HG02884 (cell line): ENCODE measurements around the gene ALLC.

ENCODE experiments used
- ATAC-seq: cut with Tn5 transposase; IDR thresholded peaks from one replicate; pipeline ENCODE4 v1.9.1; 2021; ENCODE audit warnings: mild to moderate bottlenecking, moderate library complexity; ENCODE audit not compliant: unreplicated experiment

ALLC gene

DNA sequence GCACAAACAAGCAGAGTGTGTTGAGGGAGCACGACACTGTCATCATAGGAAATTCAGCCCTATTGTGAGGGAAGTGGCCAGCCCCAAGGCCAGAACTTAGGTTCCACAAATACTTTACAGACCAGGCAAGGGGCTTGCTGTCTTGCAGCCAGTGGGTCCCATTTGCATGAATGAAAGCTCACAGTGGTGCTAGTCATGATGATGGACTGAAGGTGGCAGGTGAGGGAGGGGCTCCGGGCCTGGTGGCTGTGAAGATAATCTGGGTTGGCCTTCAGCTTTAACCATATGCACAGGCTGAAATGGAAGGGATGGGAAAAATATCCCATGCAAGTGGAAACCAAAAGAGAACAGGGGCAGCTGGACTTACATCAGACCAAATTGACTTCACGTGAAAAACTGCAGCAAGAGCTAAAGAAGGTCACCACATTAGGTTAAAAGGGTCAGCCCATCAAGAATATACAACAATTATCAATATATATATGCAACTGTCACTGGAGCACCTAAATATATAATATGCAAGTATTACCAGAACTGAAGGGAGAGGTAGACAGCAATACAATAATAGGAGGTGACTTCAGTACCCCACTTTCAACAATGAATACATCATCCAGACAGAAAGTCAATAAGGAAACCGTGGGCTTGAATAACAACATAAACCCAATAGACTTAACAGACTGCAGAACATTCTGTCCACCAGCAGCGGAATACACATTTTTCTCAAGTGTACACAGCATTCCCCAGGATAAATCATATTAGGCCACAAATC, 84.9 kb downstream of the ALLC start:
- no peak for ATAC-seq

DNA sequence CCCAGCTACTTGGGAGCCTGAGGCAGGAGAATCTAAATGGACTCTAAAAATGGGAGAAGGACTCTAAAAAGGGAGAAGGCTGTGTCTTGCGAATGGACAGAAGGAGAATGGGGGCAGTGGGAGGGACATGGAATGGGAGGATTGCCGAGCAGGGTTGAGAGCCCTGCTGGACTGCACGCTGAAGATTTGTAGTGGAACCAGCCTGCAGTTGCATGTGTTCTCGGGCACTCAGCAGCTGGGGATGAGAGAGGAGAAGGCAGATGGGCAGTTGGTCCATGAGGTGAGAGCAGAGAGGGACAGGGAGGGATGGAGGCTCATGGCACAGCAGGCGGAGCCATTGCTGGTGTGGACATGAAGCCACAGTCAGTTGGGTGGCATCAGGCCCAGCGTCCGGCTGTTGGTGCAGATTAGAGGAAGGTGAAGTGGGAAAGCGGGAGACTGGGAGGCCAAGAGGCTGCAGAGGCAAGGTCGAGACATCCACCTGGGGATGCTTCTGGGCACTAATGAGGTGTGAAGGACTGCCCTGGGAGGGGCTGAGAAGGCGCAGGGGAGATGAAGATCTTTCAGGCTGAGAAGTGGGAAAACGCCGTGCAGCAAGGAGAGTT, 86.1 kb downstream of the ALLC start:
- ATAC-seq: no peak

DNA sequence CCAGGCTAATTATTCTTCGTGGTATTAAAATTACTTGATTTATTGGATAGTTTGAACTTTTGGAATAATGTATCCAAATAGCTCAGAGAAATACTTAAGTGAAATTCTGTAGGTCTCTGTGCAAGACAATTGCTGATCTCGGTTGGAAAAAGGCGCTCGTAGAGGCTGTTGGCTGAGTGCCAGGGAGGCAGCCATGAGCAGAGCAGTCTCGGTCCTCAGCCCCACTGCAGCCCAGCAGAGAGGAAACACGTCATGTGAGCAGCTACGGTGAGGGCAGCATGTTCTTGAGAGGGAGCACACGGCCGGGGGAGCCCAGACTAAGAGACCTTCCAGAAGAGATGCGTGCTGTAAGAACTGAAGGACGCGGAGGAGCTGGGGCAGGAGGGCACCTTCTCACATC, 87.9 kb downstream of the ALLC start:
- no peak for ATAC-seq

DNA sequence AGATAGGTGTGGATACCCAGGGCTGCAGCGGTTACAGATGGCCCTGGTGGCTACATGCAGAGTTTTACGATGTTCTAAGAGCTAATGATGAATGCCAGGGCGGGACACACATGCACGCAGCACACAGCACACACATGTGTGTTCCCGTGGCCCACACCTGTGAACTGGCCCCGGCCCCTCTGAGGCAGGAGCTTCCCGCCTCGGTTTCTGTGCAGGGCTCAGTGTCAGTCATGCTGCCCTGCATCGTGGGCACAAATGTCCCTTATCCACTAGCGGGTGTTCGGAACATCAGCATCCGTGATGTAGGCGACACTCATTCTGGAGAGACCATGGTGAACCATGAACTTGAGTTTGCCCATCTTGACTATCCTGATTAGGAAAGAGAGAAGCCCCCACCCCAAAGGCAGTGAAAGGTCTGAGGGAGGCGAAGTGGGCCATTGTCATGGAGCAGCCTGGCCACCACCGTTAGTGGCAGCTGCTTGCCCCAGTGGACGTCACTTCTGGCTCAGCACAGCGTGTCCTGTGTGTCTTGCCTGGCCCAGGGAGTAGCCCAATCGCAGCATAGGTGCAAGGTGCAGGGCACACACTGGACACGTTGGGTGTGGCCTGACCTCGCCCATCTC, 89.1 kb downstream of the ALLC start:
- no peak for ATAC-seq

DNA sequence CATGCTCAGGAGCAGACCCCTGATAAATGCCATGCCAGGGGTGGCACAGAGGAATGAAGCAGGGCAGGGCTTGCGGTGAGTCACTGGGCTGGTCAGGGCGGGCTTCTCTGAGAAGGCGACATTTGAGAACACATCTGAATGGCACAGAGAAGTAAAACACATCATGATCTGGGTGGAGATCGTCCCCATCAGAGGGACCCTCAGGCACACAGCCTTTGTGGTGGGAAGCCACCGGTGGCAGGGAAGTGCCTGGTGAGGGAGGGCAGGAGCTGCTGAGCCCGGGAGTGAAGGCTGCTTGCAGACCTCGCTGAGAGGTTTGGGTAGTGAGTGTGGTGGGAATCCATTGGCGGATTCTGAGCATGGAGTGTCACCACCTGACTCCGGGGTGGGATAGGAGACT, 89.8 kb downstream of the ALLC start:
- no peak for ATAC-seq

DNA sequence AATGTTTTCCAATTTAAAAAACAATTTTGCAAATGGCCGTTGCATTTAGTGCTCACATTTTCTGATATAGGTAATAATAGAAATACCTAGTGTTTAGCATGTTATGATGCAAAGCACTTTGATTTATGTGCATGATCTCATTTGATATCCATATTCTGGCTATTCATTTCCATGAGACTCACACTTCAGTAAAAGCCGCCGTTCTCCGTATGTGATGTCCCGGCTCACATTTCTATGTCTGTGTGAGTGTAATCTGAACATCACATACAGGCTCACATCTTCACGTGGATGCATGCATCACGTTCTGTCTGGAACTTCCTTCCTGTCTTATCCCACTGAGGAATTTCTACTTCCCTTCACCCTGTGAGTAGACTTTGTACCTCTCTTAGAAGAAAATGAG, 91.2 kb downstream of the ALLC start:
- no peak for ATAC-seq

DNA sequence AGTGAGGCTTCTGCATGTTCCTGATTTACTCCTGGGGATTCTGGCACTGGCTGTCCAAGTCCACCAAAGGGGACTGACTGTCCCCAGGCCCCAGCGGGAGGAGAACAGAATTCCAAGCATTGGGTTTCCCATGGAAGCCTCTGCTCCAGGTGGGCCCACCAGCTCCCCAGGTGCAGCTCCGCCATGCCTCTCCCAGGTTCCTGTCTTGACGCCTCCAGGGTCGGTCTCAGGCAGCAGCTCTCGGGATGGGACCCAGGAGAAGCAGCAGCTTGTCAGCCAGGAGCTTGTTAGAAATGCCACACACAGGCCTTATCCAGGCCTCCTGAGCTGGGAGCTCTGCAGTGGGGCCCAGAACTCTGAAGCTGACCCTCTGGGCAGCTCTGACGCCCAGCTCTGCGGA, 93.3 kb downstream of the ALLC start:
- no peak for ATAC-seq

DNA sequence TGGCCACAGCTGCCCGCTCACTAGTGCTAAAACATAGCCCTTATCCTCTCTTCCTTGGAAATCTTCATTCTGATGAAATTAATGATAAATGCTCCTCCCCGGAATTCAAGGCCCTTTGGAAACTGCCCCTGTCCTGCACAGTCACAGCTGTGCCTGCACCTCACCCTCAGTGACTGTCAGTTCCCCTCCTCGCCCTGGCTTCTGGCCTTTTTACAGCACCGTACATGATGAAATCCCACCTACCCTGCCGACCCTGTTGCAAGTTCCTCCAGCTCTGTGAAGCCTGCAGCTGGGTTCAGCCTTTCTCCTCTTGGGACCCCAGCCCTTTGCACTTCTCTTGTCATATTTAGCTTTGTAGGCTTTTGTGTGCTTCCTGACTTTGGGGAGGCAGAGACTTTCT, 93.8 kb downstream of the ALLC start:
- ATAC-seq: no peak
